Transverse colon (tissue), 4 donors: ENCODE data around the gene EXOC3L4. TPM values are rescaled to one million over a fixed set of nuclear protein-coding genes. Genes with fewer than 3 reads are reported as not detected.

Source experiments
- DNase-seq: peaks from one replicate; pipeline ENCODE4 v3.0.0-alpha.2; 2019
- H3K27ac ChIP-seq, 4 donors: fragments of 200-600 bp; sonication (generic); 2 replicates each; pipeline ENCODE4 v1.5.1; 2016 to 2018; ENCODE audit warnings: inconsistent platforms in 4 of 4
- H3K27me3 ChIP-seq: fragments of 200-600 bp; sonication (generic); 2 replicates; pipeline ENCODE4 v1.5.1; 2017; ENCODE audit warnings: inconsistent platforms
- H3K36me3 ChIP-seq, 4 donors: fragments of 200-600 bp; sonication (generic); 2 replicates each; pipeline ENCODE4 v1.5.1; 2017 to 2019; ENCODE audit warnings: inconsistent platforms in 4 of 4
- H3K4me1 ChIP-seq, 4 donors: fragments of 200-600 bp; sonication (generic); 2 replicates each; pipeline ENCODE4 v1.5.1; 2017 to 2020; ENCODE audit warnings: inconsistent platforms in 4 of 4
- H3K4me3 ChIP-seq, 4 donors: fragments of 200-600 bp; sonication (generic); 1 replicate in 1 of 4; 2 replicates in 3 of 4; pipeline versions ENCODE4 v1.5.1 to v1.6.1; 2017 to 2019; ENCODE audit warnings: inconsistent platforms in 4 of 4
- H3K9me3 ChIP-seq, 2 donors: fragments of 200-600 bp; sonication (generic); 2 replicates each; pipeline ENCODE4 v1.5.1; 2017 to 2019; ENCODE audit warnings: inconsistent platforms in 2 of 2
- CTCF ChIP-seq, 5 experiments: fragments of 200-600 bp in 3 of 5; fragments of 450-650 bp in 2 of 5; sonication (generic) in 3 of 5; IDR thresholded peaks; 1 replicate in 2 of 5; 2 replicates in 3 of 5; pipeline ENCODE4 v1.5.1; 2016 to 2017; ENCODE audit warnings: antibody characterized with exemption in 5 of 5, inconsistent platforms in 3 of 5, mild to moderate bottlenecking in 2 of 5, moderate library complexity in 1 of 5
- EP300 ChIP-seq: sonication (generic); formaldehyde crosslinking; IDR thresholded peaks from one replicate; pipeline ENCODE4 v1.6.1; 2017; ENCODE audit warnings: antibody characterized with exemption, low read depth
- POLR2A ChIP-seq: fragments of 450-650 bp; IDR thresholded peaks from one replicate; pipeline ENCODE4 v1.6.1; 2016; ENCODE audit warnings: antibody characterized with exemption, mild to moderate bottlenecking, moderate library complexity
- POLR2AphosphoS5 ChIP-seq, 3 donors: sonication (generic); formaldehyde crosslinking; IDR thresholded peaks; one replicate each; pipeline ENCODE4 v1.6.1; 2016; ENCODE audit warnings: antibody characterized with exemption in 3 of 3
- WGBS, 2 donors: methylation state at CpG; one replicate each; pipeline ENCODE4 v1.1.5; 2018; ENCODE audit warnings: low coverage in 1 of 2; 5-methylcytosine and 5-hydroxymethylcytosine counted together
- in situ Hi-C, 4 donors: fragments of 200-750 bp; cut with MboI; loops; one replicate each; pipeline versions ENCODE4 v1.15.0 to v1.15.1; 2017; ENCODE audit warnings: low sequenced_read_pairs in 3 of 4, low pct_ligation_motif_present in 1 of 4, low pct_unique_long_range_greater_than_20kb in 1 of 4
- intact Hi-C: fragments of 100-400 bp; cut with DNase I; formaldehyde crosslinking; loops from one replicate; pipeline ENCODE4 v1.15.1; 2023; ENCODE audit warnings: low total_unique reads
- total RNA-seq, 4 donors: library from RNA; depleted of rRNA; stranded (reverse); fragments of >200 nt; gene quantifications; one replicate each; pipeline ENCODE4 v1.1.0, GENCODE V29; 2016

EXOC3L4 gene
- total RNA-seq, 4 donors from 2014 or later = 15.2 to 49.0 (median 30.3) TPM

- peaks cover 26% of the 10 kb centered on the region for H3K27me3 ChIP-seq
- intact Hi-C loops = no loop called here
- H3K27ac ChIP-seq = no peak overlapping the region
- in situ Hi-C loops = loop anchor here in 2 of 4 donors (10.0 to 25.0 kb wide), 2 partner anchors 199 to 202 kb away; no protein-coding TSS in a partner anchor
- H3K4me3 ChIP-seq = no peak overlapping the region
- 58% methylated on average over 19 of the region's 24 CpGs; no CpG with 5 or more reads in 1 of the 2 donors for WGBS, 2 donors
- no peaks in the 10 kb centered on the region for H3K9me3 ChIP-seq
- no peak for DNase-seq
- TF ChIP-seq POLR2A (no peak), EP300 (no peak), POLR2AphosphoS5 (IDR thresholded peaks at IDR 0.05) (no peak), CTCF (IDR thresholded peaks at IDR 0.05) (no peak)
- H3K4me1 ChIP-seq = peaks cover 0 to 7% (median 6%) of the 10 kb centered on the region in 4 donors
- no peaks in the 10 kb centered on the region for H3K36me3 ChIP-seq
These were observed 9.1 kb upstream of the EXOC3L4 start for GRCh38 chr14:103085106-103086091.

GRCh38 chr14:103086771-103087342 is 7.7 kb upstream of the EXOC3L4 start:
- H3K27ac ChIP-seq = no peak overlapping the region
- in situ Hi-C loops = loop anchor here in 2 of 4 donors (10.0 to 25.0 kb wide), 2 partner anchors 198 to 200 kb away; no protein-coding TSS in a partner anchor
- H3K9me3 ChIP-seq = no peaks in the 10 kb centered on the region
- no peak for DNase-seq
- intact Hi-C loops = no loop called here
- TF ChIP-seq POLR2A (no peak), EP300 (no peak), POLR2AphosphoS5 (IDR thresholded peaks at IDR 0.05) (no peak), CTCF (IDR thresholded peaks at IDR 0.05) (no peak)
- peaks cover 3 to 18% (median 14%) of the 10 kb centered on the region in 4 donors for H3K4me1 ChIP-seq
- H3K27me3 ChIP-seq = peaks cover 26% of the 10 kb centered on the region
- whole genome bisulfite sequencing, 2 donors = 87% methylated on average over 8 of the region's 8 CpGs; no CpG with 5 or more reads in 1 of the 2 donors
- no peaks in the 10 kb centered on the region for H3K36me3 ChIP-seq
- H3K4me3 ChIP-seq = no peak overlapping the region

- no peak for DNase-seq
- Histone ChIP-seq H3K9me3 (no peaks in the 10 kb centered on the region), H3K36me3 (no peaks in the 10 kb centered on the region), H3K4me1 (peaks cover 4 to 19% (median 15%) of the 10 kb centered on the region in 4 donors), H3K27me3 (peaks cover 26% of the 10 kb centered on the region), H3K27ac (no peak overlapping the region), H3K4me3 (no peak overlapping the region)
- intact Hi-C loops (no loop called here), in situ Hi-C loops (loop anchor here in 2 of 4 donors (10.0 to 25.0 kb wide), 2 partner anchors 197 to 200 kb away; no protein-coding TSS in a partner anchor)
- 75% methylated on average over 11 of the region's 13 CpGs; no CpG with 5 or more reads in 1 of the 2 donors for WGBS, 2 donors
- no peak for TF ChIP-seq POLR2AphosphoS5 (IDR thresholded peaks at IDR 0.05)
- TF ChIP-seq POLR2A = no peak
- TF ChIP-seq EP300 = no peak
- no peak for TF ChIP-seq CTCF (IDR thresholded peaks at IDR 0.05)
These were observed 7.1 kb upstream of the EXOC3L4 start for GRCh38 chr14:103087343-103087835.

GRCh38 chr14:103088921-103089320 is 5.6 kb upstream of the EXOC3L4 start:
- peaks cover 4 to 19% (median 14%) of the 10 kb centered on the region in 4 donors for H3K4me1 ChIP-seq
- H3K27me3 ChIP-seq = peaks cover 21% of the 10 kb centered on the region
- no peak for DNase-seq
- 78 to 91% methylated on average over 4 to 6 of the region's 6 CpGs for whole genome bisulfite sequencing, 2 donors
- no peak overlapping the region for H3K27ac ChIP-seq
- H3K4me3 ChIP-seq = no peak overlapping the region
- no peaks in the 10 kb centered on the region for H3K9me3 ChIP-seq
- no peaks in the 10 kb centered on the region for H3K36me3 ChIP-seq
- TF ChIP-seq POLR2AphosphoS5 (IDR thresholded peaks at IDR 0.05) (no peak), CTCF (IDR thresholded peaks at IDR 0.05) (no peak), POLR2A (no peak), EP300 (no peak)
- in situ Hi-C loops = loop anchor here in 2 of 4 donors (10.0 to 25.0 kb wide), 2 partner anchors 196 to 198 kb away; no protein-coding TSS in a partner anchor
- intact Hi-C loops = no loop called here
